Left lung (tissue), 10 donors: ENCODE data around the gene JPH3. TPM values are rescaled to one million over a fixed set of nuclear protein-coding genes. Genes with fewer than 3 reads are reported as not detected.
"Not testable (repeated sequence)": the region's sequence is repeated elsewhere in the genome, so short reads cannot be mapped to it uniquely, and the experiment has no call there.

ENCODE experiments used
- ATAC-seq: fragments of 200-7000 bp; cut with Tn5 transposase; one replicate; pipeline ENCODE4 v1.9.1; 2020; ENCODE audit warnings: moderate library complexity
- DNase-seq, 4 donors: peaks; one replicate each; pipeline ENCODE4 v3.0.0-alpha.2; 2013 to 2020
- H3K27ac ChIP-seq, 2 donors: fragments of 200-600 bp; sonication (generic) in 1 of 2; one replicate each; pipeline versions ENCODE4 v1.5.0 to v1.8.0; 2020 to 2021
- H3K27me3 ChIP-seq, 2 donors: fragments of 200-600 bp; sonication (generic) in 1 of 2; one replicate each; pipeline versions ENCODE4 v1.5.0 to v1.8.0; 2020 to 2021
- H3K36me3 ChIP-seq, 2 donors: fragments of 200-600 bp; sonication (generic) in 1 of 2; one replicate each; pipeline versions ENCODE4 v1.5.0 to v1.8.0; 2020 to 2021
- H3K4me1 ChIP-seq, 2 donors: fragments of 200-600 bp; one replicate each; pipeline ENCODE4 v1.8.0; 2021
- H3K4me3 ChIP-seq, 2 donors: fragments of 200-600 bp; sonication (generic) in 1 of 2; one replicate each; pipeline versions ENCODE4 v1.5.0 to v1.8.0; 2020 to 2021; ENCODE audit warnings: mild to moderate bottlenecking in 1 of 2
- H3K9me3 ChIP-seq, 2 donors: fragments of 200-600 bp; sonication (generic) in 1 of 2; one replicate each; pipeline versions ENCODE4 v1.5.0 to v1.8.0; 2020 to 2021
- CTCF ChIP-seq, 2 donors: fragments of 200-600 bp; sonication (generic) in 1 of 2; IDR thresholded peaks; one replicate each; pipeline versions ENCODE4 v1.5.0 to v1.8.0; 2021; ENCODE audit warnings: antibody characterized with exemption in 2 of 2
- intact Hi-C, 2 donors: fragments of 100-400 bp; cut with DNase I; formaldehyde crosslinking; loops; one replicate each; pipeline versions ENCODE4 v1.11.2 to v1.14.2; 2022
- polyA plus RNA-seq, 6 donors: library from polyadenylated mRNA; unstranded; fragments of 120-200 nt; gene quantifications; one replicate each; pipeline ENCODE4 v1.2.1, GENCODE V29; 2013; ENCODE audit not compliant: insufficient read length in 6 of 6
- total RNA-seq, 2 donors: library from RNA; stranded (reverse); fragmentation: NEBNext Ultra II Directional; extraction: Animal tissue kit (Norgen Biotek cat#: 25700); gene quantifications; one replicate each; pipeline ENCODE4 v1.2.1, GENCODE V29; 2021
- donor health status: DM: no; HTN: yes; CAD: no.
- donor health status: DM: no; HTN: no; CAD: no.

The JPH3 gene
- total and polyA plus RNA-seq, 8 donors = 0.06 to 2.5 (median 1.2) TPM; not detected in 1

- Histone ChIP-seq H3K27ac (no peak overlapping the region), H3K27me3 (no peaks in the 10 kb centered on the region), H3K36me3 (peaks cover 0 to 56% of the 10 kb centered on the region in 2 donors), H3K9me3 (no peaks in the 10 kb centered on the region), H3K4me1 (peaks cover 3 to 5% of the 10 kb centered on the region in 2 donors), H3K4me3 (no peak overlapping the region)
- intact Hi-C loops = no loop called here
- ATAC-seq (no peak), DNase-seq (peak in 1 of 4 donors; percentile 70)
- TF ChIP-seq CTCF (IDR thresholded peaks at IDR 0.05) = no peak
These were observed 120.4 kb downstream of the JPH3 start for GRCh38 chr16:87722590-87723225.

GRCh38 chr16:87723226-87723623 is 120.9 kb downstream of the JPH3 start:
- no peak overlapping the region for H3K27ac ChIP-seq
- H3K36me3 ChIP-seq = peaks cover 0 to 57% of the 10 kb centered on the region in 2 donors
- H3K4me3 ChIP-seq = no peak overlapping the region
- peak; percentile 78 for ATAC-seq
- intact Hi-C loops = no loop called here
- H3K27me3 ChIP-seq = no peaks in the 10 kb centered on the region
- peaks cover 3 to 5% of the 10 kb centered on the region in 2 donors for H3K4me1 ChIP-seq
- DNase-seq = peak in 3 of 4 donors; percentile 49 to 66 (median 61)
- no peaks in the 10 kb centered on the region for H3K9me3 ChIP-seq
- TF ChIP-seq CTCF (IDR thresholded peaks at IDR 0.05) = no peak

- no peaks in the 10 kb centered on the region for H3K9me3 ChIP-seq
- H3K27me3 ChIP-seq = no peaks in the 10 kb centered on the region
- peaks cover 0 to 65% of the 10 kb centered on the region in 2 donors for H3K36me3 ChIP-seq
- H3K4me1 ChIP-seq = peaks cover 3 to 5% of the 10 kb centered on the region in 2 donors
- DNase-seq (peak in 1 of 4 donors; percentile 59), ATAC-seq (peak; percentile 10)
- intact Hi-C loops = no loop called here
- H3K27ac ChIP-seq = no peak overlapping the region
- H3K4me3 ChIP-seq = no peak overlapping the region
- no peak for TF ChIP-seq CTCF (IDR thresholded peaks at IDR 0.05)
These were observed 122.4 kb downstream of the JPH3 start for GRCh38 chr16:87724490-87725291.

GRCh38 chr16:87725596-87726235 is 123.4 kb downstream of the JPH3 start:
- Histone ChIP-seq H3K36me3 (peaks cover 0 to 65% of the 10 kb centered on the region in 2 donors), H3K27me3 (no peaks in the 10 kb centered on the region), H3K4me1 (peaks cover 3 to 5% of the 10 kb centered on the region in 2 donors), H3K27ac (no peak overlapping the region), H3K9me3 (no peaks in the 10 kb centered on the region), H3K4me3 (no peak overlapping the region)
- TF ChIP-seq CTCF (IDR thresholded peaks at IDR 0.05) = no peak
- DNase-seq (peak in 3 of 4 donors; percentile 24 to 67 (median 55)), ATAC-seq (peak; percentile 63)
- intact Hi-C loops = no loop called here

- H3K4me1 ChIP-seq, H3K27me3 ChIP-seq, H3K9me3 ChIP-seq, ATAC-seq, intact Hi-C loops, H3K4me3 ChIP-seq, H3K27ac ChIP-seq: not testable (repeated sequence)
- peaks cover 0 to 59% of the 10 kb centered on the region in 2 donors for H3K36me3 ChIP-seq
- peak in 1 of 4 donors; percentile 3 for DNase-seq
These were observed 124.3 kb downstream of the JPH3 start for GRCh38 chr16:87726577-87726976.
